Measurements from ENCODE around the gene CHIT1. TPM values are rescaled to one million over a fixed set of nuclear protein-coding genes. Genes with fewer than 3 reads are reported as not detected.

The CHIT1 gene
- total RNA-seq, 4 donors from 2014 or later = 0.49 to 244 (median 5.6) TPM

GRCh38 chr1:203238535-203238934 lies 9.1 kb upstream of the CHIT1 start:
- TF ChIP-seq CTCF (IDR thresholded peaks at IDR 0.05; ENCODE audit: low read depth) = no peak

GRCh38 chr1:203228670-203229069 lies 803 bp downstream of the CHIT1 start:
- no peak for TF ChIP-seq CTCF (IDR thresholded peaks at IDR 0.05; ENCODE audit: low read depth)

GRCh38 chr1:203227371-203228083 lies 1.9 kb downstream of the CHIT1 start:
- TF ChIP-seq CTCF (IDR thresholded peaks at IDR 0.05; ENCODE audit: low read depth) = no peak

GRCh38 chr1:203225071-203225470 lies 4.4 kb downstream of the CHIT1 start:
- no peak for TF ChIP-seq CTCF (IDR thresholded peaks at IDR 0.05; ENCODE audit: low read depth)

GRCh38 chr1:203223012-203223775 lies 6.3 kb downstream of the CHIT1 start:
- no peak for TF ChIP-seq CTCF (IDR thresholded peaks at IDR 0.05; ENCODE audit: low read depth)

- TF ChIP-seq CTCF (IDR thresholded peaks at IDR 0.05; ENCODE audit: low read depth) = no peak
Observed at GRCh38 chr1:203219934-203220333, 9.5 kb downstream of the CHIT1 start.

- TF ChIP-seq CTCF (IDR thresholded peaks at IDR 0.05; ENCODE audit: low read depth) = no peak
Observed at GRCh38 chr1:203219171-203219570, 10.3 kb downstream of the CHIT1 start.

Data from subcutaneous adipose tissue (tissue), 4 donors.